HEK293T (cell line): ENCODE measurements around the gene C3orf70.

Source experiments
- ARNT ChIP-seq: fragments of 450-650 bp; IDR thresholded peaks from 2 replicates; pipeline ENCODE4 v1.6.1; 2017; ENCODE audit warnings: mild to moderate bottlenecking
- BHLHE40 ChIP-seq: fragments of 450-650 bp; IDR thresholded peaks from 2 replicates; pipeline ENCODE4 v1.6.1; 2016; ENCODE audit warnings: mild to moderate bottlenecking, moderate library complexity, borderline replicate concordance
- SUZ12 ChIP-seq: fragments of 450-650 bp; IDR thresholded peaks from 2 replicates; pipeline ENCODE4 v1.6.1; 2016; ENCODE audit warnings: mild to moderate bottlenecking
- TF ChIP-seq, protein P1 (sequence below): fragments of 450-650 bp; IDR thresholded peaks from 2 replicates; pipeline ENCODE4 v1.6.1; 2016

DNA sequence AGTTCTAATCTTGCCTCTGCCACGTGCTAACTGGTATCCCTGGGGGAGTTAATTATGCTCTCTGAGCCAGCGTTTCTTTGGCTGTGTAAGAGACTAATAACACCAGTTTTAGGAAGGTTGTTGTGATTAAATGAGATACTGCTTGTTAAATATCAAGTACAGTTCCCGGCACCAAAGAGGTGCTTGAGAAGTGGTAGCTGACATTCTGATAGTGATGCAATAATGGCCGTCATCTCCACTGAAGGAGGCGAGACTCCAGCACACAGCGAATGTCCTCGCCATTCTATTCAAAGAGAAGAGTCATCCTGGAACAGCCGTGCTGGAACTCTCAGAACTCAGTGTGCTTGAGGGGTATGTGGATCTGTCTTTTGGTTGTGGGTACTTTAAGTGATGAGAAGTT is 9.8 kb upstream of the C3orf70 start:
- TF ChIP-seq SUZ12: no peak
- TF ChIP-seq ARNT: no peak
- TF ChIP-seq BHLHE40: no peak
- TF ChIP-seq, protein P1, sequence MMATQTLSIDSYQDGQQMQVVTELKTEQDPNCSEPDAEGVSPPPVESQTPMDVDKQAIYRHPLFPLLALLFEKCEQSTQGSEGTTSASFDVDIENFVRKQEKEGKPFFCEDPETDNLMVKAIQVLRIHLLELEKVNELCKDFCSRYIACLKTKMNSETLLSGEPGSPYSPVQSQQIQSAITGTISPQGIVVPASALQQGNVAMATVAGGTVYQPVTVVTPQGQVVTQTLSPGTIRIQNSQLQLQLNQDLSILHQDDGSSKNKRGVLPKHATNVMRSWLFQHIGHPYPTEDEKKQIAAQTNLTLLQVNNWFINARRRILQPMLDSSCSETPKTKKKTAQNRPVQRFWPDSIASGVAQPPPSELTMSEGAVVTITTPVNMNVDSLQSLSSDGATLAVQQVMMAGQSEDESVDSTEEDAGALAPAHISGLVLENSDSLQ: no peak
